GM23338 (cell line): ENCODE results near the gene TMEM117. TPM values are rescaled to one million over a fixed set of nuclear protein-coding genes. Genes with fewer than 3 reads are reported as not detected.

Experiments used
- ATAC-seq: fragments of 200-7000 bp; cut with Tn5 transposase; 3 replicates; pipeline ENCODE4 v1.9.1; 2020
- DNase-seq: peaks from one replicate; pipeline ENCODE4 v3.0.0-alpha.2; 2015; ENCODE audit warnings: low spot score
- H2AFZ ChIP-seq: fragments of 200-600 bp; sonication (generic); 2 replicates; pipeline ENCODE4 v1.8.0; 2016; ENCODE audit warnings: antibody characterized with exemption, mild to moderate bottlenecking, moderate library complexity
- H3F3A ChIP-seq: fragments of 200-600 bp; sonication (generic); replicated peaks from 2 replicates; pipeline ENCODE4 v1.8.0; 2017; ENCODE audit warnings: antibody characterized with exemption, mixed run types, low read depth
- H3K27ac ChIP-seq: fragments of 200-600 bp; sonication (generic); 2 replicates; pipeline ENCODE4 v1.6.1; 2016; ENCODE audit warnings: low read depth
- H3K27me3 ChIP-seq: fragments of 200-600 bp; sonication (generic); 2 replicates; pipeline ENCODE4 v1.8.0; 2016; ENCODE audit warnings: mild to moderate bottlenecking, mixed run types, moderate library complexity; ENCODE audit not compliant: insufficient read depth
- H3K36me3 ChIP-seq: fragments of 200-600 bp; sonication (generic); 2 replicates; pipeline ENCODE4 v1.8.0; 2016; ENCODE audit warnings: mild to moderate bottlenecking; ENCODE audit not compliant: insufficient read depth
- H3K4me1 ChIP-seq: fragments of 200-600 bp; sonication (generic); 2 replicates; pipeline ENCODE4 v1.8.0; 2016; ENCODE audit warnings: mild to moderate bottlenecking, moderate library complexity; ENCODE audit not compliant: insufficient read depth
- H3K4me2 ChIP-seq: fragments of 200-600 bp; sonication (generic); 2 replicates; pipeline ENCODE4 v1.7.1; 2017; ENCODE audit warnings: mixed run types
- H3K4me3 ChIP-seq: fragments of 200-600 bp; sonication (generic); 2 replicates; pipeline ENCODE4 v1.6.1; 2016; ENCODE audit warnings: mixed run types
- H3K79me2 ChIP-seq: fragments of 200-600 bp; sonication (generic); replicated peaks from 2 replicates; pipeline ENCODE4 v1.8.0; 2017; ENCODE audit warnings: mild to moderate bottlenecking; ENCODE audit not compliant: insufficient read depth
- H3K9me2 ChIP-seq: fragments of 200-600 bp; sonication (generic); 2 replicates; pipeline ENCODE4 v1.8.0; 2017; ENCODE audit not compliant: insufficient read depth
- H4K20me1 ChIP-seq: fragments of 200-600 bp; sonication (generic); replicated peaks from 2 replicates; pipeline ENCODE4 v1.8.0; 2017; ENCODE audit warnings: mild to moderate bottlenecking; ENCODE audit not compliant: insufficient read depth
- H3K27ac Mint-ChIP-seq: 2 replicates; pipeline ENCODE4 v1.8.0; 2020; ENCODE audit warnings: inconsistent platforms, mild to moderate bottlenecking, moderate library complexity, mixed read lengths
- H3K27me3 Mint-ChIP-seq: 3 replicates; pipeline ENCODE4 v1.8.0; 2022; ENCODE audit warnings: low read depth, mild to moderate bottlenecking, moderate library complexity, mixed read lengths, inconsistent platforms; ENCODE audit not compliant: insufficient read depth, poor library complexity
- H3K36me3 Mint-ChIP-seq: 3 replicates; pipeline ENCODE4 v1.8.0; 2021; ENCODE audit warnings: low read depth, mild to moderate bottlenecking, inconsistent platforms, moderate library complexity, mixed read lengths
- H3K4me1 Mint-ChIP-seq: 3 replicates; pipeline ENCODE4 v1.8.0; 2020; ENCODE audit warnings: mild to moderate bottlenecking, inconsistent platforms, mixed read lengths
- H3K4me3 Mint-ChIP-seq: 3 replicates; pipeline ENCODE4 v1.8.0; 2021; ENCODE audit warnings: moderate library complexity, mild to moderate bottlenecking, inconsistent platforms, mixed read lengths
- H3K9me3 Mint-ChIP-seq: 3 replicates; pipeline ENCODE4 v1.8.0; 2020; ENCODE audit warnings: moderate library complexity, mild to moderate bottlenecking, inconsistent platforms, mixed read lengths
- CREB1 ChIP-seq: fragments of 250-450 bp; sonication (Bioruptor Pico); IDR thresholded peaks from 2 replicates; pipeline ENCODE4 v1.5.0; 2020; ENCODE audit warnings: low read depth, mild to moderate bottlenecking, moderate library complexity
- EZH2phosphoT487 ChIP-seq: fragments of 200-600 bp; sonication (generic); IDR thresholded peaks from one replicate; pipeline ENCODE4 v1.8.1; 2018; ENCODE audit warnings: antibody characterized with exemption; ENCODE audit not compliant: unreplicated experiment
- JUNB ChIP-seq: IDR thresholded peaks from one replicate; pipeline ENCODE4 v1.6.1; 2016; ENCODE audit warnings: antibody characterized with exemption; ENCODE audit not compliant: unreplicated experiment
- NANOG ChIP-seq: IDR thresholded peaks from 2 replicates; pipeline ENCODE4 v1.6.1; 2016; ENCODE audit warnings: antibody characterized with exemption, borderline replicate concordance
- POLR2AphosphoS5 ChIP-seq: IDR thresholded peaks from 2 replicates; pipeline ENCODE4 v1.6.1; 2016; ENCODE audit warnings: antibody characterized with exemption, low read depth
- STAT1 ChIP-seq: IDR thresholded peaks from one replicate; pipeline ENCODE4 v1.6.1; 2016; ENCODE audit warnings: antibody characterized with exemption; ENCODE audit not compliant: unreplicated experiment
- ZNF114 ChIP-seq: fragments of 250-450 bp; sonication (Bioruptor Pico); IDR thresholded peaks from 2 replicates; pipeline ENCODE4 v1.5.0; 2020; ENCODE audit warnings: mild to moderate bottlenecking, moderate library complexity
- ZNF462 ChIP-seq: fragments of 250-450 bp; sonication (Bioruptor Pico); IDR thresholded peaks from 2 replicates; pipeline ENCODE4 v1.5.0; 2020; ENCODE audit warnings: mild to moderate bottlenecking, moderate library complexity
- polyA plus RNA-seq: library from polyadenylated mRNA; unstranded; fragments of >200 nt; fragmentation: Nextera tagmentation; extraction: Ambion mirVana; gene quantifications from 2 replicates; pipeline ENCODE4 v1.2.1, GENCODE V29; 2016
- total RNA-seq: library from RNA; depleted of rRNA; stranded (reverse); fragments of >200 nt; shearing (Covaris generic); gene quantifications from 2 replicates; pipeline ENCODE4 v1.2.3, GENCODE V29; 2014
- TF ChIP-seq, protein P1 (sequence below): IDR thresholded peaks from one replicate; pipeline ENCODE4 v1.6.1; 2018; ENCODE audit warnings: antibody characterized with exemption; ENCODE audit not compliant: unreplicated experiment

Gene TMEM117
- total and polyA plus RNA-seq, 2 experiments from 2014 or later = 0.94 to 1.6 TPM

DNA sequence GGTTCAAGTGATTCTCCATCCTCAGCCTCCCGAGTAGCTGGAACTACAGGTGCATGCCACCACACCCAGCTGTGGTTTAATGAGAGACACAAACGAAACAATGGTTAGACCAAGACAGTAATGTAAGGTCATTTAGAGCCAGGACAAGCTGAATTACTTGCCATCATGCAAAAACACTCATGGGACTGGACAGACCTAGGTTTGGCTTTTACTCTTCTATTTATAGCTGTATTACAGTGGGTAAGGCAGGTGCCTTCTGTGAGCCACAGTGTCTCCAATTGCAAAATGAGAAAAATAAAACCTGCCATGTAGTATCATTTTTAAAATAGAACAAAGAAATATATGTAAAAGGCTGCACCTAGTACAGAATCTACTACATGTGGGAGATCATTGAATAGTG is 527.1 kb downstream of the TMEM117 start (continued):
- TF ChIP-seq ZNF462 (CRISPR knock-in tag) (no peak), CREB1 (CRISPR knock-in tag) (no peak), POLR2AphosphoS5 (no peak), STAT1 (no peak), ZNF114 (CRISPR knock-in tag) (no peak), JUNB (no peak)
- TF ChIP-seq, protein P1, sequence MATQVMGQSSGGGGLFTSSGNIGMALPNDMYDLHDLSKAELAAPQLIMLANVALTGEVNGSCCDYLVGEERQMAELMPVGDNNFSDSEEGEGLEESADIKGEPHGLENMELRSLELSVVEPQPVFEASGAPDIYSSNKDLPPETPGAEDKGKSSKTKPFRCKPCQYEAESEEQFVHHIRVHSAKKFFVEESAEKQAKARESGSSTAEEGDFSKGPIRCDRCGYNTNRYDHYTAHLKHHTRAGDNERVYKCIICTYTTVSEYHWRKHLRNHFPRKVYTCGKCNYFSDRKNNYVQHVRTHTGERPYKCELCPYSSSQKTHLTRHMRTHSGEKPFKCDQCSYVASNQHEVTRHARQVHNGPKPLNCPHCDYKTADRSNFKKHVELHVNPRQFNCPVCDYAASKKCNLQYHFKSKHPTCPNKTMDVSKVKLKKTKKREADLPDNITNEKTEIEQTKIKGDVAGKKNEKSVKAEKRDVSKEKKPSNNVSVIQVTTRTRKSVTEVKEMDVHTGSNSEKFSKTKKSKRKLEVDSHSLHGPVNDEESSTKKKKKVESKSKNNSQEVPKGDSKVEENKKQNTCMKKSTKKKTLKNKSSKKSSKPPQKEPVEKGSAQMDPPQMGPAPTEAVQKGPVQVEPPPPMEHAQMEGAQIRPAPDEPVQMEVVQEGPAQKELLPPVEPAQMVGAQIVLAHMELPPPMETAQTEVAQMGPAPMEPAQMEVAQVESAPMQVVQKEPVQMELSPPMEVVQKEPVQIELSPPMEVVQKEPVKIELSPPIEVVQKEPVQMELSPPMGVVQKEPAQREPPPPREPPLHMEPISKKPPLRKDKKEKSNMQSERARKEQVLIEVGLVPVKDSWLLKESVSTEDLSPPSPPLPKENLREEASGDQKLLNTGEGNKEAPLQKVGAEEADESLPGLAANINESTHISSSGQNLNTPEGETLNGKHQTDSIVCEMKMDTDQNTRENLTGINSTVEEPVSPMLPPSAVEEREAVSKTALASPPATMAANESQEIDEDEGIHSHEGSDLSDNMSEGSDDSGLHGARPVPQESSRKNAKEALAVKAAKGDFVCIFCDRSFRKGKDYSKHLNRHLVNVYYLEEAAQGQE = no peak

DNA sequence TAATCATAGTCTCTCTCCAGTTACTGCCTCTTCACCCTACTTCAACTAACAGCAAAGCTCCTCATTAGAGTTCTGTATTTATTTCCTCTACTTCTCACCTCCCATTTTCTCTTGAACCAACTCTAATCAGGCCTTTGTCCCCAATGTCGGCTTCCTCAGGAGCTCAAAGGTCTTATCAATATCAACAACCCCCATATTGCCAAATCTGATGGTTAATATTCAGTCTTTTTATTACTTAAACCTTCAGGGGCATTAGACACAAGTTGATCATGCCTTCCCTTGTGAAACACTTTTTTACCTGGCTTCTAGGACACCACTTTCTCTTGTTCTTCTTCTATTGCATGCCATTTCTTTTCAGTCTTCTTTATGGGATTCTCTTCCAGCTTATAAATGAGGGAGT is 531.3 kb downstream of the TMEM117 start:
- ATAC-seq (no peak), DNase-seq (no peak)
- Histone ChIP-seq H3K4me1 (no peaks in the 10 kb centered on the region), H3K36me3 (no peaks in the 10 kb centered on the region), H3F3A (no peaks in the 10 kb centered on the region), H3K79me2 (no peaks in the 10 kb centered on the region), H3K27me3 (no peaks in the 10 kb centered on the region), H3K27ac (no peak overlapping the region), H3K9me2 (no peaks in the 10 kb centered on the region), H3K4me2 (no peak overlapping the region), H4K20me1 (no peaks in the 10 kb centered on the region), H2AFZ (no peak overlapping the region), H3K4me3 (no peak overlapping the region)
- no peak overlapping the region for H3K27ac Mint-ChIP-seq
- no peak overlapping the region for H3K4me3 Mint-ChIP-seq
- no peaks in the 10 kb centered on the region for H3K36me3 Mint-ChIP-seq
- H3K4me1 Mint-ChIP-seq = no peaks in the 10 kb centered on the region
- H3K9me3 Mint-ChIP-seq = no peaks in the 10 kb centered on the region
- H3K27me3 Mint-ChIP-seq = no peaks in the 10 kb centered on the region
- TF ChIP-seq CREB1 (CRISPR knock-in tag) = no peak
- TF ChIP-seq EZH2phosphoT487 = no peak
- TF ChIP-seq NANOG = no peak
